ENCODE results near the gene MAPK8IP3. TPM values are rescaled to one million over a fixed set of nuclear protein-coding genes. Genes with fewer than 3 reads are reported as not detected.

The MAPK8IP3 gene
- total RNA-seq, result 77.3 TPM
- long read RNA-seq, partial matches to known transcripts, result 34 of 41 reads
- long read RNA-seq, other reads (novel, unspliced or antisense), result 5 of 41 reads

DNA sequence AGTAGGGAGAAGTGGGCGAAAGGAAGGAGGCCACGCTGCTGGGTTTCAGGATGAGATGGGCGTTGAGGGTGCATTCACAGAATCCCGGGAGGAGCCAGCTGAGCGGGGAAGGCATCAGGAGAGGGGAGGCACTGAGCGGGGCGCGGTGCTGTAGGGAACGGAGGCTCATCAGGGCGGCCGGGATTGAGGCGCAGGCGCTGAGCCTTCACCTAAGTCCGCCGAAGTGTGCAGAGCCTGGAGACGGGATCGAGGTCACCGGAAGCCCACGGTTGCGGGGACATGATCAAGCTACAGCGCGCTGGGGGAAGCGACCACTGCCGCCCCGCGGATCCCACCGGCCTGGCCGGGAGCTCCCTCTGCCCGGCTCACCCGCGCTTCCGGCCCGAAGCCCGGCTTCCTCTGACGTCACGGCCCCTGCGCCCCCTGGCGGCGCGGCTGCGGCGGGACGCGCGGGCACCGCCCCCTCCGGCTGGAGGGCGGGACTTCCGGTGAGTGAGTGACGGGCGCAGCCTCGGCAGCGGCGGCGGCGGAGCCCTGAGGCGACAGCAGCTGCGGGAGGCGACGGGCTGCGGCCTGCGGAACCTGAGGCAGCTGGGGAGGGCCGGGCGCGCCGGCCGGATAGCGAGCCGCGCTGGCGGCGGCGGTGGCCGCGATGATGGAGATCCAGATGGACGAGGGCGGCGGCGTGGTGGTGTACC lies at the start of gene MAPK8IP3:
Gene MAPK8IP3, plus strand, starts transcription at position 508 of the 698 bp plus-strand sequence. Its CDS starts 145 bp downstream, at position 653.
- H3K27ac ChIP-seq, result peak within 1 kb of the TSS; percentile 94
- ATAC-seq (peak; percentile 97), DNase-seq (peak; percentile 96)

DNA sequence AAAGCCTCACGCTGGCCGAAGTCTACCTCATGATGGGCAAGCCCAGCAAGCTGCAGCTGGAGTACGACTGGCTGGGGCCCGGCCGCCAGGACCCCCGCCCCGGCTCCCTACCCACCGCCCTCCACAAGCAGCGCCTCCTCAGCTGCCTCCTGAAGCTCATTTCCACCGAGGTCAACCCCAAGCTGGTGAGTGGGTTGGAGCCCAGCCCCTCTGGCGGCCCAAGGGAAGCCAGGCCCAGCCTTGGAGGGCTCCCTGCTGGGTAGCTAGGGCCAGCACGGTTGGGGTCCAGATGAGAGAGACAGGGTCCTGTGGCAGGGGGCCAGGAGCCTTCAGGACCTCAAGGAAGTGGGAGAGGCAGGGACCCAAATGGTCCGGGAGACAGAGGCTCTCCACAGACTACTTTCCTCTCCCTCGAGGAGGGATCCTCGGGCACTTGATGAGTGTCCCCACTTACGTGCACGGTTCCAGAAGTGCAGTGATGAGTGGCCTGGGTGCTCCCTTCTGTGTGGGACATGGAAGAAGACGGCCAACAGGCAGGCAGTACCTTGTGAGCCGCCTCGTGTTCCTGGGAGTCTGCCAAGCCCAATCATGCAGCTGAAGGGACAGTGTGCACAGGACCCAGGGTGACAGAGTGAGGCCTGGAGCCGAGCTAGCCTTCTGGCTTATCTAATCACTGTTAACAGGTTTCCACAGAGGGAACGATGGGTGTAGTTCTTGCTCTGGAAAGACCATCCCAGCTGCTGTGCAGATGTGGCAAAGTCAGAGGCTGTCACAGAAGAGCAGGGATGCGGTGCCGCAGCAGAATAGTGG lies 49.0 kb upstream of the MAPK8IP3 start:
- intact Hi-C loops (cut with DNase I), result no loop called here

More for the DNA sequence above, at the start of gene MAPK8IP3:
- intact Hi-C loops (cut with DNase I), result no loop called here
- no peaks in the 10 kb centered on the region for H3K27me3 ChIP-seq
- TF ChIP-seq, protein P1, sequence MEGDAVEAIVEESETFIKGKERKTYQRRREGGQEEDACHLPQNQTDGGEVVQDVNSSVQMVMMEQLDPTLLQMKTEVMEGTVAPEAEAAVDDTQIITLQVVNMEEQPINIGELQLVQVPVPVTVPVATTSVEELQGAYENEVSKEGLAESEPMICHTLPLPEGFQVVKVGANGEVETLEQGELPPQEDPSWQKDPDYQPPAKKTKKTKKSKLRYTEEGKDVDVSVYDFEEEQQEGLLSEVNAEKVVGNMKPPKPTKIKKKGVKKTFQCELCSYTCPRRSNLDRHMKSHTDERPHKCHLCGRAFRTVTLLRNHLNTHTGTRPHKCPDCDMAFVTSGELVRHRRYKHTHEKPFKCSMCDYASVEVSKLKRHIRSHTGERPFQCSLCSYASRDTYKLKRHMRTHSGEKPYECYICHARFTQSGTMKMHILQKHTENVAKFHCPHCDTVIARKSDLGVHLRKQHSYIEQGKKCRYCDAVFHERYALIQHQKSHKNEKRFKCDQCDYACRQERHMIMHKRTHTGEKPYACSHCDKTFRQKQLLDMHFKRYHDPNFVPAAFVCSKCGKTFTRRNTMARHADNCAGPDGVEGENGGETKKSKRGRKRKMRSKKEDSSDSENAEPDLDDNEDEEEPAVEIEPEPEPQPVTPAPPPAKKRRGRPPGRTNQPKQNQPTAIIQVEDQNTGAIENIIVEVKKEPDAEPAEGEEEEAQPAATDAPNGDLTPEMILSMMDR (IDR thresholded peaks at IDR 0.05), result peak; percentile 93
- peaks cover 15% of the 10 kb centered on the region for H3K36me3 ChIP-seq
- H3K4me1 ChIP-seq, result peaks cover 23% of the 10 kb centered on the region
- H3K9me3 ChIP-seq, result no peaks in the 10 kb centered on the region
- peak within 1 kb of the TSS; percentile 98 for H3K4me3 ChIP-seq

GRCh38 chr16:1657841-1658240 lies 48.2 kb upstream of the MAPK8IP3 start:
- H3K4me3 ChIP-seq, result no peak overlapping the region
- H3K27me3 ChIP-seq, result no peaks in the 10 kb centered on the region
- no peak overlapping the region for H3K27ac ChIP-seq
- DNase-seq (no peak), ATAC-seq (no peak)
- intact Hi-C loops (cut with DNase I), result no loop called here
- H3K9me3 ChIP-seq, result no peaks in the 10 kb centered on the region
- no peaks in the 10 kb centered on the region for H3K4me1 ChIP-seq
- peaks cover 90% of the 10 kb centered on the region for H3K36me3 ChIP-seq
- TF ChIP-seq, protein P1 (IDR thresholded peaks at IDR 0.05), result no peak

More for the DNA sequence above, 49.0 kb upstream of the MAPK8IP3 start:
- ATAC-seq (no peak), DNase-seq (no peak)
- Histone ChIP-seq H3K27ac (no peak overlapping the region), H3K27me3 (no peaks in the 10 kb centered on the region), H3K4me1 (no peaks in the 10 kb centered on the region), H3K9me3 (no peaks in the 10 kb centered on the region), H3K4me3 (no peak overlapping the region), H3K36me3 (peaks cover 88% of the 10 kb centered on the region)
- TF ChIP-seq, protein P1 (IDR thresholded peaks at IDR 0.05), result no peak

DNA sequence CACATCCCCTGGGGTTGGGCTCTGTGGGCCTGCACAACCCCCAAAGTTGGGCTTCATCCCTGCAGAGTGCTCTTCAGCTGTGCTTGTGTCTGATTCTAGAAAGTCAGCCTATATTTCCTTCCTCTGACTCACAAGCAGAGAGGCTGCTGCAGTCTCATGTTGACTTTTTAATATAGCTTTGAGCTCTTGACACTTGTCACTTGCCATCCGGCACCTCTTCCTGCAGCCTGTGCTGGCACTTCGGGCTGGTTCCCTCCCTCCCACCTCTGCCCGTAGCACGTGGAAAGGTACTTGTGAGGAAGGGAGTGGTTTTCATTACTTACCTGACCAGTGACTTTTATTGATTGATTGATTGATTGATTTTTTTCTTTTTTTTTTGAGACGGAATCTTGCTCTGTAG lies 47.0 kb upstream of the MAPK8IP3 start:
- no peaks in the 10 kb centered on the region for H3K4me1 ChIP-seq
- no peak overlapping the region for H3K27ac ChIP-seq
- H3K27me3 ChIP-seq, result no peaks in the 10 kb centered on the region
- intact Hi-C loops (cut with DNase I), result no loop called here
- DNase-seq (no peak), ATAC-seq (no peak)
- H3K4me3 ChIP-seq, result no peak overlapping the region
- H3K36me3 ChIP-seq, result peaks cover 93% of the 10 kb centered on the region
- TF ChIP-seq, protein P1 (IDR thresholded peaks at IDR 0.05), result no peak
- H3K9me3 ChIP-seq, result no peaks in the 10 kb centered on the region

DNA sequence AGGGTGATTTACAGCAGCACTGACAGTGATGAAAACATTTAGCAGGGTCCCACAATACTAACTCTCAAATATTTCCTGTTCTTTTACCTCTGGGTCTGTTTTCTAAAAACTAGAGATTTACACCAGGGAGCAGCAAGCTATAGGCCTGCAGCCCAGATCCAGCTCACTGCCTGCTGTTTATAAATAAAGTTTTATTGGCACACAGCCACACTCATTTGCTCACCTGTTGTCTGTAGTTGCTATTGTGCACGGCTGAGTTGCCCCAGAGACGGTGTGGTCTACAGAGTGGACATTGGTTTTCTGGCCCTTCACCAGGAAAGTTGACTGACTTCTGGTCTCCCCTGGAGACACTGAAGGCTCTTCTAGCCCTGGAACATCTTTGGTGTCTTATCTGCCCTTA lies 44.2 kb upstream of the MAPK8IP3 start:
- Histone ChIP-seq H3K4me3 (no peak overlapping the region), H3K9me3 (no peaks in the 10 kb centered on the region), H3K27me3 (no peaks in the 10 kb centered on the region), H3K36me3 (peaks cover 93% of the 10 kb centered on the region), H3K27ac (no peak overlapping the region), H3K4me1 (no peaks in the 10 kb centered on the region)
- TF ChIP-seq, protein P1 (IDR thresholded peaks at IDR 0.05), result no peak
- DNase-seq (no peak), ATAC-seq (no peak)
- intact Hi-C loops (cut with DNase I), result no loop called here

Measured in upper lobe of right lung (tissue), 1 donor.